Measurements from ENCODE around the gene TTC39C. TPM values are rescaled to one million over a fixed set of nuclear protein-coding genes. Genes with fewer than 3 reads are reported as not detected.
"Not testable (repeated sequence)": the region's sequence is repeated elsewhere in the genome, so short reads cannot be mapped to it uniquely, and the experiment has no call there.

The TTC39C gene
- total RNA-seq, 1 experiment from 2014 or later, result 14.8 TPM

DNA sequence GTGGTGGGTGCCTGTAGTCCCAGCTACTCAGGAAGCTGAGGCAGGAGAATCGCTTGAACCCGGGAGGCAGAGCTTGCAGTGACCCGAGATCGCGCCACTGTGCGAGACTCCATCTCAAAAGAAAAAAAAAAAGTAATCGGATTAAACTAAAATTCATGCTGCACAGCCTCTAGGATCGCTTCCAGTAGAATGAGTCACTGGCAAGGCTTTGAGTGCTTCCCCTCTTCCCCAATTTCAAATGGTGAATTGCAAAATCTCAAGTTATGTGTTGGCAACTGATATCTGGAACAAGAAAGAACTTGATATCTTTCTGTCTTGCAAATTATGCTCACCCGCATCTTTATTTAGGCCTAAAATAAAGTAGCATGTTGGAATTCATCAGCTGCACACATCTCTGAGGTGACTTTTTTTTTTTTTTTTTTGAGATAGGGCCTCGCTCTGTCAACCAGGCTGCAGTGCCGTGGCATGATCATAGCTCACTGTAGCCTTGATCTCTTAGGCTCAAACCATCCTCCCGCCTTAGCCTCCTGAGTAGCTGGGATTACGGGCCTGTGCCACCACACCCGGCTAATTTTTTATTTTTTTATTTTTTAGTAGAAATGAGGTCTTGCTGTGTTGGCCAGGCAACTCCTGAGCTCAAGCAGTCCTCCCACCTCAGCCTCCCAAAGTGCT lies 12.7 kb downstream of the TTC39C start:
- H3K4me3 ChIP-seq (ENCODE audit: low read depth in 2 of 2, low read length in 2 of 2), result no peak overlapping the region
- ATAC-seq, result no peak

DNA sequence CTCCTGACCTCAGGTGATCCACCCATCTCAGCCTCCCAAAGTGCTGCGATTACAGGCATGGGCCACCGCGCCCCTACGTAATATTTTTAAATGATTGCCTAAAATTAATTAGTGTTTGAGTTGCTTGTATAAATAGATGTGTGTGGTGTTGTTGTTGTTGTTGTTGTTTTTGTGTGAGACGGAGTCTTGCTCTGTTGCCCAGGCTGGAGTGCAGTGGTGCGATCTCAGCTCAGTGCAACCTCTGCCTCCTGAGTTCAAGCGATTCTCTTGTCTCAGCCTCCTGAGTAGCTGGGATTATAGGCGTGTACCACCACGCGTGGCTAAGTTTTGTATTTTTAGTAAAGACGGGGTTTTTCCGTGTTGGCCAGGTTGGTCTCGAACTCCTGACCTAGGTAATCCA lies 14.4 kb downstream of the TTC39C start:
- ATAC-seq; H3K4me1 ChIP-seq (ENCODE audit: control insufficient read depth, insufficient read depth, low read length); H3K27me3 ChIP-seq (ENCODE audit: control insufficient read depth, insufficient read depth, low read length); H3K9me3 ChIP-seq (ENCODE audit: control insufficient read depth, insufficient read depth, low read depth, low read length); H3K27ac ChIP-seq (ENCODE audit: low read length); POLR2A ChIA-PET; in situ Hi-C loops (cut with HindIII; ENCODE audit: low pct_unique_long_range_greater_than_20kb, low sequenced_read_pairs); BruUV-seq (replicated peaks); intact Hi-C loops (cut with micrococcal nuclease; ENCODE audit: unreplicated experiment); H3K36me3 ChIP-seq (ENCODE audit: control insufficient read depth, insufficient read depth, low read length); DNase-seq (ENCODE audit: low read depth, low spot score); CTCF ChIA-PET; H3K4me3 ChIP-seq (ENCODE audit: low read depth in 2 of 2, low read length in 2 of 2): not testable (repeated sequence)

More for the DNA sequence above, 12.7 kb downstream of the TTC39C start:
- no peaks in the 10 kb centered on the region for H3K4me1 ChIP-seq (ENCODE audit: control insufficient read depth, insufficient read depth, low read length)
- no peaks in the 10 kb centered on the region for H3K27me3 ChIP-seq (ENCODE audit: control insufficient read depth, insufficient read depth, low read length)
- no peaks in the 10 kb centered on the region for H3K36me3 ChIP-seq (ENCODE audit: control insufficient read depth, insufficient read depth, low read length)
- no TSS peak for BruUV-seq (replicated peaks)
- in situ Hi-C loops (cut with HindIII; ENCODE audit: low pct_unique_long_range_greater_than_20kb, low sequenced_read_pairs), result no loop called here
- no peak overlapping the region for H3K27ac ChIP-seq (ENCODE audit: low read length)
- POLR2A ChIA-PET, result no interaction called here
- no peak for DNase-seq (ENCODE audit: low read depth, low spot score)
- CTCF ChIA-PET, result no interaction called here
- TF ChIP-seq SIN3A (IDR thresholded peaks at IDR 0.05; ENCODE audit: borderline replicate concordance, insufficient read depth, low read depth, low read length) (no peak), POLR2AphosphoS5 (IDR thresholded peaks at IDR 0.05; ENCODE audit: low read depth, low read length) (no peak), TCF7L2 (IDR thresholded peaks at IDR 0.05; ENCODE audit: low read depth, low read length) (no peak)
- TF ChIP-seq, protein P1, sequence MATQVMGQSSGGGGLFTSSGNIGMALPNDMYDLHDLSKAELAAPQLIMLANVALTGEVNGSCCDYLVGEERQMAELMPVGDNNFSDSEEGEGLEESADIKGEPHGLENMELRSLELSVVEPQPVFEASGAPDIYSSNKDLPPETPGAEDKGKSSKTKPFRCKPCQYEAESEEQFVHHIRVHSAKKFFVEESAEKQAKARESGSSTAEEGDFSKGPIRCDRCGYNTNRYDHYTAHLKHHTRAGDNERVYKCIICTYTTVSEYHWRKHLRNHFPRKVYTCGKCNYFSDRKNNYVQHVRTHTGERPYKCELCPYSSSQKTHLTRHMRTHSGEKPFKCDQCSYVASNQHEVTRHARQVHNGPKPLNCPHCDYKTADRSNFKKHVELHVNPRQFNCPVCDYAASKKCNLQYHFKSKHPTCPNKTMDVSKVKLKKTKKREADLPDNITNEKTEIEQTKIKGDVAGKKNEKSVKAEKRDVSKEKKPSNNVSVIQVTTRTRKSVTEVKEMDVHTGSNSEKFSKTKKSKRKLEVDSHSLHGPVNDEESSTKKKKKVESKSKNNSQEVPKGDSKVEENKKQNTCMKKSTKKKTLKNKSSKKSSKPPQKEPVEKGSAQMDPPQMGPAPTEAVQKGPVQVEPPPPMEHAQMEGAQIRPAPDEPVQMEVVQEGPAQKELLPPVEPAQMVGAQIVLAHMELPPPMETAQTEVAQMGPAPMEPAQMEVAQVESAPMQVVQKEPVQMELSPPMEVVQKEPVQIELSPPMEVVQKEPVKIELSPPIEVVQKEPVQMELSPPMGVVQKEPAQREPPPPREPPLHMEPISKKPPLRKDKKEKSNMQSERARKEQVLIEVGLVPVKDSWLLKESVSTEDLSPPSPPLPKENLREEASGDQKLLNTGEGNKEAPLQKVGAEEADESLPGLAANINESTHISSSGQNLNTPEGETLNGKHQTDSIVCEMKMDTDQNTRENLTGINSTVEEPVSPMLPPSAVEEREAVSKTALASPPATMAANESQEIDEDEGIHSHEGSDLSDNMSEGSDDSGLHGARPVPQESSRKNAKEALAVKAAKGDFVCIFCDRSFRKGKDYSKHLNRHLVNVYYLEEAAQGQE (IDR thresholded peaks at IDR 0.05; ENCODE audit: insufficient read depth in 1 of 2, low read depth in 2 of 2, low read length in 1 of 2), result no peak
- TF ChIP-seq, protein P2, sequence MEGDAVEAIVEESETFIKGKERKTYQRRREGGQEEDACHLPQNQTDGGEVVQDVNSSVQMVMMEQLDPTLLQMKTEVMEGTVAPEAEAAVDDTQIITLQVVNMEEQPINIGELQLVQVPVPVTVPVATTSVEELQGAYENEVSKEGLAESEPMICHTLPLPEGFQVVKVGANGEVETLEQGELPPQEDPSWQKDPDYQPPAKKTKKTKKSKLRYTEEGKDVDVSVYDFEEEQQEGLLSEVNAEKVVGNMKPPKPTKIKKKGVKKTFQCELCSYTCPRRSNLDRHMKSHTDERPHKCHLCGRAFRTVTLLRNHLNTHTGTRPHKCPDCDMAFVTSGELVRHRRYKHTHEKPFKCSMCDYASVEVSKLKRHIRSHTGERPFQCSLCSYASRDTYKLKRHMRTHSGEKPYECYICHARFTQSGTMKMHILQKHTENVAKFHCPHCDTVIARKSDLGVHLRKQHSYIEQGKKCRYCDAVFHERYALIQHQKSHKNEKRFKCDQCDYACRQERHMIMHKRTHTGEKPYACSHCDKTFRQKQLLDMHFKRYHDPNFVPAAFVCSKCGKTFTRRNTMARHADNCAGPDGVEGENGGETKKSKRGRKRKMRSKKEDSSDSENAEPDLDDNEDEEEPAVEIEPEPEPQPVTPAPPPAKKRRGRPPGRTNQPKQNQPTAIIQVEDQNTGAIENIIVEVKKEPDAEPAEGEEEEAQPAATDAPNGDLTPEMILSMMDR (IDR thresholded peaks at IDR 0.05), result no peak
- intact Hi-C loops (cut with micrococcal nuclease; ENCODE audit: unreplicated experiment), result no loop called here
- H3K9me3 ChIP-seq (ENCODE audit: control insufficient read depth, insufficient read depth, low read depth, low read length), result no peaks in the 10 kb centered on the region

DNA sequence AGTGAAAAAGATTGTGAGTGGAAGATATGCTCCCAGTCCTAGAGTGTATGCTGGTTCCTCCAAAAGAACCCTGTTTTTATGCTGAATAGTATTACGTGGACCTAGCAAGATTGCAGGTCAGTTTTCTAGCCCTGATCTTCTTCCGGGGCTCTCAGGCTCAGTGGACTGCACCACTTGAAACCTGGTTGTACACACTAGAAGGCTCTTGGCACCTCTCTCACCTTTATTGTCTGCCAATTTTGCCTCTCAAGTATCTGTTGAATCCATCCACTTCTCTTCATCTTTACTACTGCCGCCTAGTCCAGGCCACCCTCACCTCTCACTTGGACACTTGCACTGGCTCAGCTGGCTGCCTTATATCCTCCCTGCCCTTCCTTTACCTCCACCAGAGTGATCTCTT lies 16.8 kb downstream of the TTC39C start:
- no peaks in the 10 kb centered on the region for H3K4me1 ChIP-seq (ENCODE audit: control insufficient read depth, insufficient read depth, low read length)
- H3K9me3 ChIP-seq (ENCODE audit: control insufficient read depth, insufficient read depth, low read depth, low read length), result no peaks in the 10 kb centered on the region
- no TSS peak for BruUV-seq (replicated peaks)
- no peak for DNase-seq (ENCODE audit: low read depth, low spot score)
- no peak overlapping the region for H3K4me3 ChIP-seq (ENCODE audit: low read depth in 2 of 2, low read length in 2 of 2)
- in situ Hi-C loops (cut with HindIII; ENCODE audit: low pct_unique_long_range_greater_than_20kb, low sequenced_read_pairs), result no loop called here
- H3K36me3 ChIP-seq (ENCODE audit: control insufficient read depth, insufficient read depth, low read length), result no peaks in the 10 kb centered on the region
- no peaks in the 10 kb centered on the region for H3K27me3 ChIP-seq (ENCODE audit: control insufficient read depth, insufficient read depth, low read length)
- TF ChIP-seq SIN3A (IDR thresholded peaks at IDR 0.05; ENCODE audit: borderline replicate concordance, insufficient read depth, low read depth, low read length) (no peak), TCF7L2 (IDR thresholded peaks at IDR 0.05; ENCODE audit: low read depth, low read length) (no peak), POLR2AphosphoS5 (IDR thresholded peaks at IDR 0.05; ENCODE audit: low read depth, low read length) (no peak)
- TF ChIP-seq, protein P2 (IDR thresholded peaks at IDR 0.05), result no peak
- TF ChIP-seq, protein P1 (IDR thresholded peaks at IDR 0.05; ENCODE audit: insufficient read depth in 1 of 2, low read depth in 2 of 2, low read length in 1 of 2), result no peak
- ChIA-PET CTCF (no interaction called here), POLR2A (no interaction called here)
- intact Hi-C loops (cut with micrococcal nuclease; ENCODE audit: unreplicated experiment), result no loop called here
- ATAC-seq, result no peak
- H3K27ac ChIP-seq (ENCODE audit: low read length), result no peak overlapping the region

Data from Panc1 (cell line).